ENCODE data around the gene ETS2.

DNA sequence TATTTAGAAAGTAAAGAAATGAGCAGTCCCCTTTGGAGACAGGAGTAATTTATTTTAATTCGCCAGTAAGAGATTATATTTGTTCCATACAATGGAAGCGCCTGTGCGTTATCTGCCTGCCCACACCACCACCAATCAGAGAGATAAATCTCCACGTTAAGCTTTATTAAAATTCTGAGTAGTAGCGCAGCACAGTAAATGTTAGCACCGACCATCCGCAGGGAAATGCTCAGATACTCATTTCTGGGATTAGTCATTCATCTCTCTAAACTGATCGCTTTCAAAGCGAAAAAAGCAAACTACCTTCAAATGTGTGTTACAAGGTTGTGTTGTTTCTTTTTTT lies 1.2 kb downstream of the ETS2 start:
- no peak for TF ChIP-seq POLR2A (IDR thresholded peaks at IDR 0.05)
- TF ChIP-seq, protein P1, sequence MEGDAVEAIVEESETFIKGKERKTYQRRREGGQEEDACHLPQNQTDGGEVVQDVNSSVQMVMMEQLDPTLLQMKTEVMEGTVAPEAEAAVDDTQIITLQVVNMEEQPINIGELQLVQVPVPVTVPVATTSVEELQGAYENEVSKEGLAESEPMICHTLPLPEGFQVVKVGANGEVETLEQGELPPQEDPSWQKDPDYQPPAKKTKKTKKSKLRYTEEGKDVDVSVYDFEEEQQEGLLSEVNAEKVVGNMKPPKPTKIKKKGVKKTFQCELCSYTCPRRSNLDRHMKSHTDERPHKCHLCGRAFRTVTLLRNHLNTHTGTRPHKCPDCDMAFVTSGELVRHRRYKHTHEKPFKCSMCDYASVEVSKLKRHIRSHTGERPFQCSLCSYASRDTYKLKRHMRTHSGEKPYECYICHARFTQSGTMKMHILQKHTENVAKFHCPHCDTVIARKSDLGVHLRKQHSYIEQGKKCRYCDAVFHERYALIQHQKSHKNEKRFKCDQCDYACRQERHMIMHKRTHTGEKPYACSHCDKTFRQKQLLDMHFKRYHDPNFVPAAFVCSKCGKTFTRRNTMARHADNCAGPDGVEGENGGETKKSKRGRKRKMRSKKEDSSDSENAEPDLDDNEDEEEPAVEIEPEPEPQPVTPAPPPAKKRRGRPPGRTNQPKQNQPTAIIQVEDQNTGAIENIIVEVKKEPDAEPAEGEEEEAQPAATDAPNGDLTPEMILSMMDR (IDR thresholded peaks at IDR 0.05) = no peak

Data from lower leg skin (tissue), 3 donors.